Subcutaneous abdominal adipose tissue (tissue), 5 donors: Measurements from ENCODE around the gene OR2A25.

Experiments used
- H3K27ac ChIP-seq: one replicate; pipeline ENCODE4 v1.7.0; 2013; ENCODE audit warnings: low read depth, mild to moderate bottlenecking, inconsistent platforms, low read length, moderate library complexity
- H3K27me3 ChIP-seq, 5 donors: one replicate each; pipeline ENCODE4 v1.7.0; 2013; ENCODE audit warnings: low read length in 5 of 5, inconsistent platforms in 1 of 5; ENCODE audit not compliant: control insufficient read depth in 5 of 5, insufficient read depth in 4 of 5
- H3K36me3 ChIP-seq, 5 donors: one replicate each; pipeline ENCODE4 v1.7.0; 2013; ENCODE audit warnings: low read length in 5 of 5; ENCODE audit not compliant: control insufficient read depth in 5 of 5, insufficient read depth in 5 of 5
- H3K4me1 ChIP-seq, 5 donors: one replicate each; pipeline ENCODE4 v1.7.0; 2013; ENCODE audit warnings: low read length in 5 of 5, mild to moderate bottlenecking in 3 of 5, moderate library complexity in 1 of 5; ENCODE audit not compliant: control insufficient read depth in 5 of 5, insufficient read depth in 5 of 5
- H3K4me3 ChIP-seq, 5 donors: one replicate each; pipeline ENCODE4 v1.7.0; 2013; ENCODE audit warnings: low read length in 5 of 5, low read depth in 1 of 5
- H3K9ac ChIP-seq, 5 donors: one replicate each; pipeline ENCODE4 v1.7.0; 2013; ENCODE audit warnings: low read length in 5 of 5, mild to moderate bottlenecking in 4 of 5, moderate library complexity in 3 of 5
- H3K9me3 ChIP-seq, 5 donors: one replicate each; pipeline ENCODE4 v1.7.0; 2013; ENCODE audit warnings: low read length in 5 of 5; ENCODE audit not compliant: control insufficient read depth in 5 of 5
- donor health status: healthy.
- donor health status: healthy.
- donor health status: healthy.
- donor health status: healthy.
- donor health status: healthy.

Gene OR2A25

DNA sequence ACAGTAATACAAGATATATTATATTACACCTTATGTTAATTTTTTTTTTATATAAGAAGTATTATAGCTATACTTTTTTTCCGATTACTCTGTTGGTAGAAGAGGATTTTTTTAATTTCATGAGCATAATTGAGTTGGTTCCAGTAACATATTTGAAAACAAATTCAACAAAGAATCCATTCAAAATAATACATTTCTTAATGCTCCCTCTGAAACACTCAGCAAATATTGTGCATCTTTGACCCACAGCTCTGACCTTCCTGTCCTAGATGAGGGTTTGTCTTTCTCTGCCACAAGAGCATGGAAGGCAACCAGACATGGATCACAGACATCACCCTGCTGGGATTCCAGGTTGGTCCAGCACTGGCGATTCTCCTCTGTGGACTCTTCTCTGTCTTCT lies 39.7 kb downstream of the OR2A25 start, which contains the start of gene OR2A2:
TSS of gene OR2A2 (plus strand) at position 301 of the 400 bp plus-strand sequence. CDS start at position 301, 0 bp downstream.
- no peaks in the 10 kb centered on the region for H3K27me3 ChIP-seq
- no peaks in the 10 kb centered on the region for H3K4me1 ChIP-seq
- H3K27ac ChIP-seq, result no peak within 1 kb of the TSS
- H3K9ac ChIP-seq, result no peak within 1 kb of the TSS
- H3K4me3 ChIP-seq, result no peak within 1 kb of the TSS
- H3K9me3 ChIP-seq, result no peaks in the 10 kb centered on the region
- H3K36me3 ChIP-seq, result no peaks in the 10 kb centered on the region

DNA sequence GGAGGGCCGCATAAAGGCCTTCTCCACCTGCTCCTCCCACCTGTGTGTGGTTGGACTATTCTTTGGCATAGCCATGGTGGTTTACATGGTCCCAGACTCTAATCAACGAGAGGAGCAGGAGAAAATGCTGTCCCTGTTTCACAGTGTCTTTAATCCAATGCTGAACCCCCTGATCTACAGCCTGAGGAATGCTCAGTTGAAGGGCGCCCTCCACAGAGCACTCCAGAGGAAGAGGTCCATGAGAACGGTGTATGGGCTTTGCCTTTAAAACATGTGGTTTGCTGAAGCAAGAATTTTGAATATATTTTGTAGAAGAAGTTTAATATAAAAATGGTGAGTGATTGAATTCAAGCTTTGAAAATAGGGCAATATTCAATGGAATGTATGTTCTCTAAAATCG lies 40.7 kb downstream of the OR2A25 start:
- no peak overlapping the region for H3K27ac ChIP-seq
- no peak overlapping the region for H3K9ac ChIP-seq
- no peaks in the 10 kb centered on the region for H3K4me1 ChIP-seq
- no peaks in the 10 kb centered on the region for H3K27me3 ChIP-seq
- H3K36me3 ChIP-seq, result no peaks in the 10 kb centered on the region
- H3K4me3 ChIP-seq, result no peak overlapping the region
- no peaks in the 10 kb centered on the region for H3K9me3 ChIP-seq

DNA sequence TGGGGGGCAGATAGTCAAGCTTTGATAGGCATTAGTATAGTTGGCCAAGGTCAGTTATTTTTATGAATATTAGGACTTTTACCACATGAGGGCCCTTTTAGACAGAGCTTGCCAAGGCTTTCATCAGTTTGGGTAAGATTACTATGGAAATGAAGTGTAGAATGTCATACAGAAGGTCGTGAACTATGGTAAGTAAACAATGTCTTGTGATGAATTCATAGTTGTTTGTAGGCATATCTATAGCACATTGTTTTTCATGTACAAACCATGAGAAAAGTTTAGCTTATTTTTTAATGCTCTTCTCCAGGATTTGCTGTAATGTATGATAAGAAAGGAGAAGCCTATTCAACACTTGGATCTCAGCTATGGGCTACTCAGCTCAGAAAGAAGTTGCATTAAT lies 44.0 kb downstream of the OR2A25 start:
- Histone ChIP-seq H3K9ac (no peak overlapping the region), H3K9me3 (no peaks in the 10 kb centered on the region), H3K36me3 (no peaks in the 10 kb centered on the region), H3K4me1 (no peaks in the 10 kb centered on the region), H3K4me3 (no peak overlapping the region), H3K27ac (no peak overlapping the region), H3K27me3 (no peaks in the 10 kb centered on the region)

DNA sequence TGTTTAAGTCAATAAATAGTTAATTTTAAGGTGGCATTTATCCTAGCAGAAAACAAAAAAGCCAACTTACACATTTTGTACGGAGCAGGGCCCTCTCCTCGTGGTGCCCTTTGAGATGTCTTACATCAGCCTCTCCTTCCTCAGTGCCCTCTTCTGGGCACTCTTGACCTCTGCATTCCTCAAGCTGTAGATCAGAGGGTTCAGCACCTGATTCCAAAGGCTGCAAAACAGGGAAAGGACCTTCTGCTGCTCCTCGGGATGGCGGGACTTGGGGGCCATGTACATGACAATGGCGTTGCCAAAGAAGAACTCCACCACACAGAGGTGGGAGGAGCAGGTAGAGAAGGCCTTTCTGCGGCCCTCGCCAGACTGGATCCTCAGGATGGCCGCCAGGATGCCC lies 48.7 kb downstream of the OR2A25 start:
- no peaks in the 10 kb centered on the region for H3K36me3 ChIP-seq
- H3K9ac ChIP-seq, result no peak overlapping the region
- H3K9me3 ChIP-seq, result no peaks in the 10 kb centered on the region
- no peak overlapping the region for H3K4me3 ChIP-seq
- H3K4me1 ChIP-seq, result no peaks in the 10 kb centered on the region
- no peak overlapping the region for H3K27ac ChIP-seq
- H3K27me3 ChIP-seq, result no peaks in the 10 kb centered on the region

DNA sequence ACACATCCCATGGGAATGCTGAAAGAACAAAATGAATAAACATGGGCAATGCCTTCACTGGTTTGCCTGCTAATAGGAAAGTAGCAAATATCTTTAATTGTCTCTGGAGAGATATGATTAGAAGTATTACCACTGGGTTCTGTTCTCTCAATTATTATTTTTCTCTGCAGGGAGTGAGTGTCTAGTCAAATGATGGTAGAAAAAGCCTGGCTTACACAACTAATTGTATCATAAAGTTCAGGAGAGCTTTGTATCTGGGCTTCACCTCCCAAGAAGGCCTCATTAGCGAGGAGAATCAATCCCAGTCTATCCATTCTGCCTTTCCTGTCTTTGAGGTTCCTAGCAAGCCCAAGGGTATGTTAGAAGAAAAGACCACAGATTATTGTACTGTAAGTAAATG lies 53.3 kb downstream of the OR2A25 start, which contains the start of gene OR2A14:
TSS of gene OR2A14 (plus strand) at position 301 of the 400 bp plus-strand sequence. CDS start 5,937 bp downstream, outside the sequence.
- no peaks in the 10 kb centered on the region for H3K27me3 ChIP-seq

More for the DNA sequence above, 53.3 kb downstream of the OR2A25 start, which contains the start of gene OR2A14:
- H3K27ac ChIP-seq, result no peak within 1 kb of the TSS
- no peak within 1 kb of the TSS for H3K9ac ChIP-seq
- no peak within 1 kb of the TSS for H3K4me3 ChIP-seq
- H3K4me1 ChIP-seq, result no peaks in the 10 kb centered on the region
- no peaks in the 10 kb centered on the region for H3K36me3 ChIP-seq
- H3K9me3 ChIP-seq, result no peaks in the 10 kb centered on the region
